ACC112 (cell line): ENCODE results near the gene ULK1.

Experiments used
- H2AFZ ChIP-seq: fragments of 200-600 bp; sonication (generic); one replicate; pipeline ENCODE4 v1.6.0; 2017; ENCODE audit warnings: antibody characterized with exemption, low read length; ENCODE audit not compliant: unreplicated experiment
- H3K27ac ChIP-seq: fragments of 200-600 bp; sonication (generic); 2 replicates; pipeline ENCODE4 v1.5.1; 2014; ENCODE audit warnings: low read depth, mild to moderate bottlenecking, antibody characterized with exemption, low read length, moderate library complexity
- H3K27me3 ChIP-seq: fragments of 200-600 bp; sonication (generic); 2 replicates; pipeline ENCODE4 v1.6.1; 2014; ENCODE audit warnings: mild to moderate bottlenecking, antibody characterized with exemption, low read length, moderate library complexity, mixed read lengths; ENCODE audit not compliant: insufficient read depth
- H3K36me3 ChIP-seq: fragments of 200-600 bp; sonication (generic); 2 replicates; pipeline ENCODE4 v1.6.1; 2016; ENCODE audit warnings: mild to moderate bottlenecking, antibody characterized with exemption, low read length, moderate library complexity, mixed read lengths; ENCODE audit not compliant: insufficient read depth
- H3K4me1 ChIP-seq: fragments of 200-600 bp; sonication (generic); one replicate; pipeline ENCODE4 v1.6.1; 2016; ENCODE audit warnings: low read length, mixed read lengths; ENCODE audit not compliant: insufficient read depth, unreplicated experiment, control insufficient read depth
- H3K4me3 ChIP-seq: fragments of 200-600 bp; sonication (generic); 2 replicates; pipeline ENCODE4 v1.5.1; 2014; ENCODE audit warnings: mild to moderate bottlenecking, low read depth, low read length
- H3K79me2 ChIP-seq: fragments of 200-600 bp; sonication (generic); one replicate; pipeline ENCODE4 v1.6.0; 2016; ENCODE audit warnings: low read length; ENCODE audit not compliant: control insufficient read depth, unreplicated experiment, insufficient read depth

The ULK1 gene

GRCh38 chr12:131853832-131854797, 40.3 kb upstream of the ULK1 start:
- no peak overlapping the region for H2AFZ ChIP-seq
- no peaks in the 10 kb centered on the region for H3K79me2 ChIP-seq
- H3K4me3 ChIP-seq = no peak overlapping the region
- H3K4me1 ChIP-seq = peaks cover 6% of the 10 kb centered on the region
- H3K27ac ChIP-seq = no peak overlapping the region
- peaks cover 8% of the 10 kb centered on the region; the same call in 1 of the 2 replicates for H3K27me3 ChIP-seq
- H3K36me3 ChIP-seq = no peaks in the 10 kb centered on the region

- Histone ChIP-seq H3K4me1 (peaks cover 6% of the 10 kb centered on the region), H3K4me3 (no peak overlapping the region), H3K36me3 (no peaks in the 10 kb centered on the region), H3K27me3 (peaks cover 8% of the 10 kb centered on the region; the same call in 1 of the 2 replicates), H2AFZ (no peak overlapping the region), H3K79me2 (no peaks in the 10 kb centered on the region), H3K27ac (no peak overlapping the region)
Measured at GRCh38 chr12:131854861-131855476, 39.5 kb upstream of the ULK1 start.

DNA sequence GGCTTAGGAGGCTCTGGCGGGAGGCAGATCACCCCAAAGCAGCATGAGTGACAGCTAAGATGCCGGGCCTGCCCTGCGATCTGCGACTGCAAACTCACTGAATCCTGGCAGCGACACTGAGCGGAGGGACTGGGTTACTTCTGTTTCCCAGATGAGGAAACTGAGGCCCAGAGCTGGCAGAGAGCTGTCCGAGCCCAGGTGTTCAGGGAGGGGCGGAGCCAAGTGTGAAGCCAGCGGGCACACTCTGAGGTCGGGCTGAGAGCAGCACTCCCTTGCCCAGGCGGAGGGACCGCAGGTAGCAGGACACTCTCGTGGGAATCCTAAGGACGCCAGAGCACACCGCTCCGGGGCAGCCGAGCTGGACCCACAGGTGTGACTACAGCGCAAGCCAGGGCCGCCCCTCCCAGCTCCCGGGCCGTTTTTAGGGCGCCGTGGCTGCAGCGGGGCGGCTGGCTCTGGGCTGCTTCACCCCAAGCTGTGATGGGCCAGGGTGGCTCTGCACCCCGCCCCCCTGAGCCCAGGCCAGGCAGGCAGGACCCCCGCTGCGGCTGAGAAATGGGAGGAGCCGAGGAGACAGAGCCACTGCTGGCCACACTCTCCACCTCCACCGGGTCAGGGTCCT, 38.8 kb upstream of the ULK1 start:
- H3K79me2 ChIP-seq = no peaks in the 10 kb centered on the region
- H2AFZ ChIP-seq = no peak overlapping the region
- H3K4me1 ChIP-seq = peaks cover 12% of the 10 kb centered on the region
- H3K36me3 ChIP-seq = no peaks in the 10 kb centered on the region
- peaks cover 8% of the 10 kb centered on the region; the same call in 1 of the 2 replicates for H3K27me3 ChIP-seq
- H3K4me3 ChIP-seq = no peak overlapping the region
- H3K27ac ChIP-seq = no peak overlapping the region

DNA sequence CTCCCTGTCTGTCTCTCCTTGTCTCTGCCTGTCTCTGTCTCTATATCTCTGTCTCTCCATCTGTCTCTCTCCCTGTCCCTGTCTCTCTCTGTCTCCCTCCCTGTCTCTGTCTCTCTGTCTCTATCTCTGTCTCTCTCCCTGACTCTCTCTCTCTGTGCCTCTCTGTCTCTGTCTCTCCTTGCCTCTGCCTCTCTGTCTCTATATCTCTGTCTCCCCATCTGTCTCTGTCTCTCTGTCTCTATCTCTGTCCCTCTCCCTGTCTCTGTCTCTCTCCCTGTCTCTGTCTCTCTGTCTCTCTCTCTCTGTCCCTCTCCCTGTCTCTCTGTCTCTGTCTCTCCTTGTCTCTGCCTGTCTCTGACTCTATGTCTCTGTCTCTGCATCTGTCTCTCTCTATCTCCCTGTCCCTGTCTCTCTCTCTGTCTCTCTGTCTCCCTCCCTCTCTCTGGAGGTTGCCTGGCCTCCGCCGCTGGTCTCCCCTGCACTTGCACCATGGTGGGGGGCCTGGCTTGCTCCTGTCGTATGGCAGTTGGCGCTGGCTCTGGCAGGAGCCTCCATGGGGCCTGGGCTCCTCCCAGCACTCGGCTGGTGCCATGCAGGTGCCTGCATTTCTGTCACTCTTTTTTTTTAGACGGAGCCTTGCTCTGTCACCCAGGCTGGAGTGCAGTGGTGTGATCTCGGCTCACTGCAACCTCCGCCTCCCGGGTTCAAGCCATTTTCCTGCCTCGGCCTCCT, 37.9 kb upstream of the ULK1 start:
- no peaks in the 10 kb centered on the region for H3K79me2 ChIP-seq
- H3K4me3 ChIP-seq = no peak overlapping the region
- no peaks in the 10 kb centered on the region for H3K36me3 ChIP-seq
- no peak overlapping the region for H3K27ac ChIP-seq
- H3K27me3 ChIP-seq = peaks cover 8% of the 10 kb centered on the region; the same call in 1 of the 2 replicates
- H2AFZ ChIP-seq = no peak overlapping the region
- peaks cover 17% of the 10 kb centered on the region for H3K4me1 ChIP-seq

DNA sequence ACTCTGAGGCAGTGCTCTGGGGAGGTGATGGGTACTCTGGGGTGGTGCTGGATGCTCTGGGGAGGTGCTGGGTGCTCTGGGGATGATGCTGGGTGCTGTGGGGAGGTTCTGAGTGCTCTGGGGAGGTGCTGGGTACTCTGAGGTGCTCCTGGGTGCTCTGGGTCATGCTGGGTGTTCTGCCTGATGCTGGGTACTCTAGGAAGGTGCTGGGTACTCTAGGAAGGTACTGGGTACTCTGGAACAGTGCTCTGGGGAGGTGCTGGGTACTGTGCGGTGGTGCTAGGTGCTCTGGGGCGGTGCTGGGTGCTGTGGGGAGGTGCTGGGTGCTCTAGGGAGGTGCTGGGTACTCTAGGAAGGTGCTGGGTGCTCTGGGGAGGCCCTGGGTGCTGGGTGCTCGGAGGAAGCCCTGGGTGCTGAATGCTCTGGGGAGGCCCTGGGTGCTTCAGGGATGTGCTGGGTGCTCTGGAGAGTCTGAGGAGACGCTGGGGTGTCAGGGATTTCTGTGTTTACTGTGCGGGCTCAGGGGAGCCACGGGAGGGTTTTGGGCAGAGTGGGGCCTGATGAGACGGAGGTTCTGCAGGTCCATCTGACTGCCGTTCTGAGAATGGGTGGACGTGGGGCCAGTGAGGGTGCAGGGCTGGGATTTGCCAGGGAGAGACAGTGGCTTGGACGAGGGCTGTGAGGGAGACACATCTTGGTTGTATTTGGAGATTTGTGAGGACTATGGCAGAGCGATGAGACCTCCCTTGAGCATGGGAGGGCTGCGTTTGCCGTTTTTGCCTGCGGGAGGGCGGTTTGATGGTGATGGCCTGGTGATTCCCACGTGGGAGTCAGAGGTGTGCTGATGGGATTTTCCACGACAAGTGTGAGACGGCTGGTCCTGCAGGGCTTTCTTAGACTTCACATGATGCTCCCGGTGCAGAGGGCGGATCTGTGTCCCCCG, 36.2 kb upstream of the ULK1 start:
- H3K4me3 ChIP-seq = no peak overlapping the region
- peaks cover 17% of the 10 kb centered on the region for H3K4me1 ChIP-seq
- peaks cover 8% of the 10 kb centered on the region; the same call in 1 of the 2 replicates for H3K27me3 ChIP-seq
- no peak overlapping the region for H3K27ac ChIP-seq
- H2AFZ ChIP-seq = no peak overlapping the region
- H3K36me3 ChIP-seq = no peaks in the 10 kb centered on the region
- H3K79me2 ChIP-seq = no peaks in the 10 kb centered on the region

DNA sequence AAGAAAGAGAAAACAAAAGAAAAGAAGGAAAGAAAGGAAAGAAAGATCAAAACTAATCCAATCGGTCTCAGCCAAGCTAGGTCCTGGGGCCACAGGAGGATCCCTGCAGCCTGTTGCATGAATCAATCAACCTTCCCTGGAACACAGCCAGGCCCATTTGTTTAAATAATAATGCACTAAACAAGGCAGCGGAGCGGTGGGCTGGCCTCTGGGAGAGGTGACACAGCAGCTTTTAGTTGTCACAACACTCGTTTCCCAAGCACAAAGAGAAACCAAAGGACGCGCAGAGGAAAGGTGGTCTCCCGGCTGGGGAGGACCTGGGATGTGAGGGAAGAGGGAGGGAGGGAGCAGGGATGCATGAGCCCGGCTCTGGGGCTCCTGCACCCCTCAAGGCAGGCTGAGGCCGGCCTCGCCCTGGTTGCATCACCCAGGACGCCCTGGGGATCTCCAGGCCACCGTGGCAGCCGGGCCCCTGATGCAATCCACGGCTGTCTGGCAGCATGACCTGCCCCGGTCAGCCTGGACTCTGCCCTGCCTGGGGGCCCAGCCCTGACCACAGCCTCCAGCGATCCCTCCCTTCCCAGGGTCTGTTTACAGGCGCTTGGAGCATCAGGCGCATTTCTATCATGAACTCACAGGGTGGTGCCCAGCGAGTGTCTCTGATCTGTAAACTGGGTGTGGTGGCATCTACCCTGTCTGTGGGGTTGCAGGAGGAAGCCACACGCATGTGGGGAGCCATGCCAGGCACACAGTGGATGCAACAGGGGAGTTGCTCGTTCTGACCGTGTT, 33.8 kb upstream of the ULK1 start:
- peaks cover 8% of the 10 kb centered on the region; the same call in 1 of the 2 replicates for H3K27me3 ChIP-seq
- peaks cover 20% of the 10 kb centered on the region for H3K4me1 ChIP-seq
- H3K4me3 ChIP-seq = peak overlapping the region; percentile 43
- peak overlapping the region; percentile 84 for H2AFZ ChIP-seq
- H3K27ac ChIP-seq = peak overlapping the region; percentile 56
- no peaks in the 10 kb centered on the region for H3K36me3 ChIP-seq
- H3K79me2 ChIP-seq = no peaks in the 10 kb centered on the region

GRCh38 chr12:131861261-131862083, 33.0 kb upstream of the ULK1 start:
- H3K27me3 ChIP-seq = peaks cover under 1% of the 10 kb centered on the region; the same call in 1 of the 2 replicates
- H3K79me2 ChIP-seq = no peaks in the 10 kb centered on the region
- H2AFZ ChIP-seq = no peak overlapping the region
- H3K27ac ChIP-seq = peak overlapping the region; percentile 56; the same call in 1 of the 2 replicates
- H3K36me3 ChIP-seq = no peaks in the 10 kb centered on the region
- no peak overlapping the region for H3K4me3 ChIP-seq
- H3K4me1 ChIP-seq = peaks cover 20% of the 10 kb centered on the region

- H3K27me3 ChIP-seq = no peaks in the 10 kb centered on the region
- H3K27ac ChIP-seq = no peak overlapping the region
- no peak overlapping the region for H3K4me3 ChIP-seq
- H3K36me3 ChIP-seq = no peaks in the 10 kb centered on the region
- peaks cover 20% of the 10 kb centered on the region for H3K4me1 ChIP-seq
- H2AFZ ChIP-seq = no peak overlapping the region
- H3K79me2 ChIP-seq = no peaks in the 10 kb centered on the region
Measured at GRCh38 chr12:131862084-131862441, 32.4 kb upstream of the ULK1 start.
